Neutrophil (primary cell): ENCODE data around the gene TLK2.
A peak's percentile ranks its signal among the peaks of the same experiment; 100 is the strongest.

Source experiments
- H3K27ac ChIP-seq: fragments of 200-600 bp; sonication (generic); 2 replicates; pipeline ENCODE4 v1.5.1; 2016; ENCODE audit warnings: mild to moderate bottlenecking, moderate library complexity
- H3K27me3 ChIP-seq: fragments of 200-600 bp; sonication (generic); 2 replicates; pipeline ENCODE4 v1.6.0; 2016; ENCODE audit warnings: mild to moderate bottlenecking
- H3K36me3 ChIP-seq: fragments of 200-600 bp; sonication (generic); 2 replicates; pipeline ENCODE4 v1.5.1; 2017
- H3K4me1 ChIP-seq, 2 experiments: fragments of 200-600 bp in 1 of 2; sonication (generic) in 1 of 2; 1 replicate in 1 of 2; 2 replicates in 1 of 2; pipeline versions ENCODE4 v1.5.1 to v1.6.1; 2013 to 2016; ENCODE audit warnings: low read depth in 1 of 2, low read length in 1 of 2, mild to moderate bottlenecking in 1 of 2, moderate library complexity in 1 of 2; ENCODE audit not compliant: control insufficient read depth in 1 of 2, insufficient read depth in 1 of 2
- H3K4me3 ChIP-seq, 2 experiments: fragments of 200-600 bp in 1 of 2; sonication (generic) in 1 of 2; 1 replicate in 1 of 2; 2 replicates in 1 of 2; pipeline ENCODE4 v1.5.1; 2013 to 2016; ENCODE audit warnings: low read depth in 1 of 2, low read length in 1 of 2, mild to moderate bottlenecking in 1 of 2, moderate library complexity in 1 of 2
- H3K9me3 ChIP-seq: fragments of 200-600 bp; sonication (generic); 2 replicates; pipeline ENCODE4 v1.5.1; 2016
- CTCF ChIP-seq: fragments of 200-600 bp; sonication (generic); IDR thresholded peaks from 2 replicates; pipeline ENCODE4 v1.5.1; 2016; ENCODE audit warnings: antibody characterized with exemption

Gene TLK2

GRCh38 chr17:62627219-62627903 lies 148.7 kb downstream of the TLK2 start, which contains the start of gene MRC2:
MRC2 (plus strand) TSS chr17:62627670; CDS start chr17:62627803, 133 bp downstream.
- Histone ChIP-seq H3K27me3 (peaks cover 73% of the 10 kb centered on the region), H3K4me3 (peak within 1 kb of the TSS; percentile 0 to 44), H3K27ac (no peak within 1 kb of the TSS), H3K36me3 (peaks cover 4% of the 10 kb centered on the region), H3K4me1 (peaks cover 21 to 24% of the 10 kb centered on the region in 2 experiments), H3K9me3 (no peaks in the 10 kb centered on the region)
- TF ChIP-seq CTCF = no peak

GRCh38 chr17:62627904-62628633 lies 149.4 kb downstream of the TLK2 start:
- peaks cover 21 to 24% of the 10 kb centered on the region in 2 experiments for H3K4me1 ChIP-seq
- H3K4me3 ChIP-seq = peak overlapping the region in 1 of 2 experiments; percentile 44
- TF ChIP-seq CTCF = no peak
- H3K9me3 ChIP-seq = no peaks in the 10 kb centered on the region
- no peak overlapping the region for H3K27ac ChIP-seq
- peaks cover 2% of the 10 kb centered on the region for H3K36me3 ChIP-seq
- peaks cover 80% of the 10 kb centered on the region for H3K27me3 ChIP-seq

GRCh38 chr17:62628831-62629555 lies 150.4 kb downstream of the TLK2 start:
- H3K4me1 ChIP-seq = peaks cover 21 to 24% of the 10 kb centered on the region in 2 experiments
- H3K4me3 ChIP-seq = no peak overlapping the region
- no peak for TF ChIP-seq CTCF
- H3K9me3 ChIP-seq = no peaks in the 10 kb centered on the region
- no peaks in the 10 kb centered on the region for H3K36me3 ChIP-seq
- H3K27me3 ChIP-seq = peaks cover 81% of the 10 kb centered on the region
- no peak overlapping the region for H3K27ac ChIP-seq

GRCh38 chr17:62629556-62630364 lies 151.1 kb downstream of the TLK2 start:
- Histone ChIP-seq H3K4me1 (peaks cover 21 to 24% of the 10 kb centered on the region in 2 experiments), H3K27me3 (peaks cover 81% of the 10 kb centered on the region), H3K9me3 (no peaks in the 10 kb centered on the region), H3K4me3 (no peak overlapping the region), H3K36me3 (no peaks in the 10 kb centered on the region), H3K27ac (no peak overlapping the region)
- TF ChIP-seq CTCF = no peak
